Panc1 (cell line): ENCODE measurements around the gene LGALSL. TPM values are rescaled to one million over a fixed set of nuclear protein-coding genes. Genes with fewer than 3 reads are reported as not detected.

ENCODE experiments used
- ATAC-seq: fragments of 200-7000 bp; cut with Tn5 transposase; 2 replicates; pipeline ENCODE4 v1.9.1; 2020; ENCODE audit warnings: mild to moderate bottlenecking, moderate library complexity
- BruUV-seq: library from RNA; stranded (reverse); fragments of 400-500 nt; replicated peaks from 2 replicates; lab custom pipeline; 2021; lab: Mats Ljungman, UMichigan
- CTCF ChIA-PET: fragments of 300-600 bp; sonication (Branson Sonifier 250); formaldehyde crosslinking; loops from one replicate; lab custom pipeline; 2022; ENCODE audit warnings: antibody characterized with exemption; lab: Charles Lee
- POLR2A ChIA-PET: fragments of 300-600 bp; sonication (Branson Sonifier 250); formaldehyde crosslinking; loops from one replicate; lab custom pipeline; 2022; ENCODE audit warnings: antibody characterized with exemption; lab: Charles Lee
- DNase-seq: peaks from one replicate; pipeline ENCODE4 v3.0.0-alpha.2; 2010; ENCODE audit warnings: low read depth, low spot score
- H3K27ac ChIP-seq: 2 replicates; pipeline ENCODE4 v1.5.1; 2011; ENCODE audit warnings: mild to moderate bottlenecking, low read length, inconsistent platforms
- H3K27me3 ChIP-seq: fragments of 200-500 bp; sonication (Bioruptor generic); 2 replicates; pipeline ENCODE4 v1.6.0; 2014; ENCODE audit warnings: low read length, inconsistent platforms; ENCODE audit not compliant: control insufficient read depth, insufficient read depth
- H3K36me3 ChIP-seq: fragments of 200-500 bp; sonication (Bioruptor generic); 2 replicates; pipeline ENCODE4 v1.5.1; 2014; ENCODE audit warnings: inconsistent platforms, mild to moderate bottlenecking, low read length, moderate library complexity; ENCODE audit not compliant: control insufficient read depth, insufficient read depth
- H3K4me1 ChIP-seq: 2 replicates; pipeline ENCODE4 v1.5.1; 2011; ENCODE audit warnings: inconsistent platforms, mild to moderate bottlenecking, low read length, moderate library complexity; ENCODE audit not compliant: control insufficient read depth, insufficient read depth
- H3K4me3 ChIP-seq, 2 experiments: 2 replicates each; pipeline ENCODE4 v1.5.1; 2011 to 2012; ENCODE audit warnings: low read depth in 2 of 2, low read length in 2 of 2, mild to moderate bottlenecking in 2 of 2, inconsistent platforms in 1 of 2, moderate library complexity in 1 of 2
- H3K9me3 ChIP-seq: fragments of 200-500 bp; sonication (Bioruptor generic); 2 replicates; pipeline ENCODE4 v1.5.1; 2014; ENCODE audit warnings: low read depth, mild to moderate bottlenecking, inconsistent platforms, low read length, moderate library complexity; ENCODE audit not compliant: control insufficient read depth, insufficient read depth
- CTCF ChIP-seq: fragments of 450-650 bp; IDR thresholded peaks from 2 replicates; pipeline ENCODE4 v1.5.1; 2017; ENCODE audit warnings: mild to moderate bottlenecking
- POLR2AphosphoS5 ChIP-seq: IDR thresholded peaks from 2 replicates; pipeline ENCODE4 v1.6.1; 2012; ENCODE audit warnings: mild to moderate bottlenecking, low read depth, low read length, moderate library complexity
- REST ChIP-seq, 2 experiments: IDR thresholded peaks; 2 replicates each; pipeline ENCODE4 v1.6.1; 2011 to 2012; ENCODE audit warnings: low read depth in 2 of 2, control low read depth in 1 of 2, low read length in 1 of 2, mild to moderate bottlenecking in 1 of 2, moderate library complexity in 1 of 2; ENCODE audit not compliant: insufficient read depth in 1 of 2
- SIN3A ChIP-seq: IDR thresholded peaks from 2 replicates; pipeline ENCODE4 v1.6.1; 2012; ENCODE audit warnings: low read depth, mild to moderate bottlenecking, low read length, moderate library complexity, borderline replicate concordance; ENCODE audit not compliant: insufficient read depth
- TCF7L2 ChIP-seq: IDR thresholded peaks from 2 replicates; pipeline ENCODE4 v1.6.1; 2011; ENCODE audit warnings: mild to moderate bottlenecking, low read depth, low read length, inconsistent platforms
- in situ Hi-C: cut with HindIII; loops from 2 replicates; pipeline ENCODE4 v1.10.0; 2016; ENCODE audit warnings: low sequenced_read_pairs, low pct_unique_long_range_greater_than_20kb
- intact Hi-C: fragments of 100-400 bp; cut with micrococcal nuclease; formaldehyde crosslinking; loops from one replicate; pipeline ENCODE4 v1.10.0; 2022; ENCODE audit not compliant: unreplicated experiment
- total RNA-seq: library from RNA; stranded (reverse); gene quantifications from one replicate; pipeline ENCODE4 v1.2.1, GENCODE V29; 2021; ENCODE audit not compliant: unreplicated experiment

LGALSL gene
- total RNA-seq, 1 experiment from 2014 or later = 5.3 TPM

- ChIA-PET CTCF (interaction anchor here (1.2 kb wide), 1 partner anchor 151 kb away, joined by 3 read pairs; no protein-coding TSS in a partner anchor), POLR2A (no interaction called here)
- TF ChIP-seq SIN3A (no peak), POLR2AphosphoS5 (no peak), REST (IDR thresholded peaks at IDR 0.05; ENCODE audit: insufficient read depth in 1 of 2, low read depth in 2 of 2, low read length in 1 of 2) (no peak), CTCF (no peak), TCF7L2 (no peak)
- Histone ChIP-seq H3K36me3 (no peaks in the 10 kb centered on the region), H3K9me3 (no peaks in the 10 kb centered on the region), H3K4me3 (no peak overlapping the region), H3K4me1 (no peaks in the 10 kb centered on the region), H3K27ac (no peak overlapping the region), H3K27me3 (peaks cover 35% of the 10 kb centered on the region)
- ATAC-seq = no peak
- DNase-seq = no peak
- BruUV-seq = no TSS peak
- in situ Hi-C loops = no loop called here
- intact Hi-C loops = no loop called here
These were observed 28.3 kb downstream of the LGALSL start for GRCh38 chr2:64482243-64482642.

GRCh38 chr2:64482765-64483504, 29.0 kb downstream of the LGALSL start:
- DNase-seq = no peak
- Histone ChIP-seq H3K27ac (no peak overlapping the region), H3K9me3 (no peaks in the 10 kb centered on the region), H3K36me3 (no peaks in the 10 kb centered on the region), H3K4me1 (no peaks in the 10 kb centered on the region), H3K4me3 (no peak overlapping the region), H3K27me3 (peaks cover 38% of the 10 kb centered on the region)
- ChIA-PET POLR2A (no interaction called here), CTCF (interaction anchor here (1.2 kb wide), 1 partner anchor 152 kb away, joined by 3 read pairs; no protein-coding TSS in a partner anchor)
- in situ Hi-C loops (no loop called here), intact Hi-C loops (no loop called here)
- BruUV-seq = no TSS peak
- ATAC-seq = no peak
- TF ChIP-seq SIN3A (no peak), POLR2AphosphoS5 (no peak), REST (IDR thresholded peaks at IDR 0.05; ENCODE audit: insufficient read depth in 1 of 2, low read depth in 2 of 2, low read length in 1 of 2) (no peak), TCF7L2 (no peak), CTCF (no peak)
